ENCODE data around the gene PALLD.

GRCh38 chr4:168629566-168629965 is 132.7 kb downstream of the PALLD start:
- TF ChIP-seq POLR2AphosphoS5 (IDR thresholded peaks at IDR 0.05; ENCODE audit: low read depth, low read length) (no peak), TAF1 (IDR thresholded peaks at IDR 0.05; ENCODE audit: low read depth, low read length) (no peak)

Data from GM12891 (cell line).